Measurements from ENCODE around the gene YES1.

GRCh38 chr18:801137-801536 lies 10.9 kb downstream of the YES1 start:
- no peak for TF ChIP-seq PCBP2 (optimal IDR thresholded peaks at IDR 0.05; ENCODE audit: low read depth, low read length, poor library complexity, severe bottlenecking)
- TF ChIP-seq FOSL1 (CRISPR knock-in tag; IDR thresholded peaks at IDR 0.05; ENCODE audit: borderline replicate concordance) = no peak
- TF ChIP-seq, protein P1, sequence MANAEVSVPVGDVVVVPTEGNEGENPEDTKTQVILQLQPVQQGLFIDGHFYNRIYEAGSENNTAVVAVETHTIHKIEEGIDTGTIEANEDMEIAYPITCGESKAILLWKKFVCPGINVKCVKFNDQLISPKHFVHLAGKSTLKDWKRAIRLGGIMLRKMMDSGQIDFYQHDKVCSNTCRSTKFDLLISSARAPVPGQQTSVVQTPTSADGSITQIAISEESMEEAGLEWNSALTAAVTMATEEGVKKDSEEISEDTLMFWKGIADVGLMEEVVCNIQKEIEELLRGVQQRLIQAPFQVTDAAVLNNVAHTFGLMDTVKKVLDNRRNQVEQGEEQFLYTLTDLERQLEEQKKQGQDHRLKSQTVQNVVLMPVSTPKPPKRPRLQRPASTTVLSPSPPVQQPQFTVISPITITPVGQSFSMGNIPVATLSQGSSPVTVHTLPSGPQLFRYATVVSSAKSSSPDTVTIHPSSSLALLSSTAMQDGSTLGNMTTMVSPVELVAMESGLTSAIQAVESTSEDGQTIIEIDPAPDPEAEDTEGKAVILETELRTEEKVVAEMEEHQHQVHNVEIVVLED (CRISPR knock-in tag; IDR thresholded peaks at IDR 0.05; ENCODE audit: borderline replicate concordance) = no peak
- no peak for TF ChIP-seq PBX3 (CRISPR knock-in tag; IDR thresholded peaks at IDR 0.05; ENCODE audit: borderline replicate concordance)
- TF ChIP-seq, protein P2, sequence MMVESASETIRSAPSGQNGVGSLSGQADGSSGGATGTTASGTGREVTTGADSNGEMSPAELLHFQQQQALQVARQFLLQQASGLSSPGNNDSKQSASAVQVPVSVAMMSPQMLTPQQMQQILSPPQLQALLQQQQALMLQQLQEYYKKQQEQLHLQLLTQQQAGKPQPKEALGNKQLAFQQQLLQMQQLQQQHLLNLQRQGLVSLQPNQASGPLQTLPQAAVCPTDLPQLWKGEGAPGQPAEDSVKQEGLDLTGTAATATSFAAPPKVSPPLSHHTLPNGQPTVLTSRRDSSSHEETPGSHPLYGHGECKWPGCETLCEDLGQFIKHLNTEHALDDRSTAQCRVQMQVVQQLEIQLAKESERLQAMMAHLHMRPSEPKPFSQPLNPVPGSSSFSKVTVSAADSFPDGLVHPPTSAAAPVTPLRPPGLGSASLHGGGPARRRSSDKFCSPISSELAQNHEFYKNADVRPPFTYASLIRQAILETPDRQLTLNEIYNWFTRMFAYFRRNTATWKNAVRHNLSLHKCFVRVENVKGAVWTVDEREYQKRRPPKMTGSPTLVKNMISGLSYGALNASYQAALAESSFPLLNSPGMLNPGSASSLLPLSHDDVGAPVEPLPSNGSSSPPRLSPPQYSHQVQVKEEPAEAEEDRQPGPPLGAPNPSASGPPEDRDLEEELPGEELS (CRISPR knock-in tag; IDR thresholded peaks at IDR 0.05) = no peak
- no peak for TF ChIP-seq SRSF1 (optimal IDR thresholded peaks at IDR 0.05; ENCODE audit: low read depth, low read length)
- TF ChIP-seq REST (IDR thresholded peaks at IDR 0.05; ENCODE audit: borderline replicate concordance in 1 of 2, low read depth in 1 of 2, low read length in 2 of 2) = no peak
- peak; percentile 65; the same call in 1 of the 2 replicates for TF ChIP-seq CEBPB (IDR thresholded peaks at IDR 0.05; ENCODE audit: borderline replicate concordance, low read depth, low read length)
- no peak for TF ChIP-seq CREM (IDR thresholded peaks at IDR 0.05)
- TF ChIP-seq CREM (CRISPR knock-in tag; IDR thresholded peaks at IDR 0.05) = no peak
- TF ChIP-seq TGIF2 (CRISPR knock-in tag; IDR thresholded peaks at IDR 0.05) = no peak
- TF ChIP-seq ZNF782 (CRISPR knock-in tag; IDR thresholded peaks at IDR 0.05; ENCODE audit: borderline replicate concordance) = no peak

All from HepG2 (cell line).